ENCODE data around the gene INHBA. TPM values are rescaled to one million over a fixed set of nuclear protein-coding genes. Genes with fewer than 3 reads are reported as not detected.

INHBA gene
- total RNA-seq, result 1 to 10 TPM in 3 of 4 donors, under 1 TPM in 1; 0.93 to 3.5 (median 1.7) TPM

- DNase-seq (ENCODE audit: low spot score) (no peak), ATAC-seq (ENCODE audit: low FRiP score) (no peak)
- TF ChIP-seq CTCF (IDR thresholded peaks at IDR 0.05), result no peak
Measured at GRCh38 chr7:41702635-41703371, at the start of gene INHBA. TSS of gene INHBA (minus strand) at chr7:41703090. CDS start at chr7:41700374, 2,716 bp downstream.

GRCh38 chr7:41752615-41753014, 49.7 kb upstream of the INHBA start:
- DNase-seq (ENCODE audit: low spot score), result no peak
- ATAC-seq (ENCODE audit: low FRiP score), result no peak
- no peak for TF ChIP-seq CTCF (IDR thresholded peaks at IDR 0.05)

- ATAC-seq (ENCODE audit: low FRiP score) (no peak), DNase-seq (ENCODE audit: low spot score) (no peak)
- no peak for TF ChIP-seq CTCF (IDR thresholded peaks at IDR 0.05)
Measured at GRCh38 chr7:41750661-41751540, 48.0 kb upstream of the INHBA start.

- TF ChIP-seq CTCF (IDR thresholded peaks at IDR 0.05), result no peak
- ATAC-seq (ENCODE audit: low FRiP score) (no peak), DNase-seq (ENCODE audit: low spot score) (no peak)
Measured at GRCh38 chr7:41747961-41748360, 45.1 kb upstream of the INHBA start.

GRCh38 chr7:41745451-41745850, 42.6 kb upstream of the INHBA start:
- no peak for DNase-seq (ENCODE audit: low spot score)
- no peak for TF ChIP-seq CTCF (IDR thresholded peaks at IDR 0.05)
- no peak for ATAC-seq (ENCODE audit: low FRiP score)

- DNase-seq (ENCODE audit: low spot score) (no peak), ATAC-seq (ENCODE audit: low FRiP score) (no peak)
- TF ChIP-seq CTCF (IDR thresholded peaks at IDR 0.05), result no peak
Measured at GRCh38 chr7:41744161-41744560, 41.3 kb upstream of the INHBA start.
